Stomach (tissue), 19 donors: ENCODE data around the gene PTCSC3. TPM values are rescaled to one million over a fixed set of nuclear protein-coding genes. Genes with fewer than 3 reads are reported as not detected.

Experiments used
- DNase-seq, 2 donors: peaks; one replicate each; pipeline versions ENCODE4 v3.0.0 to v3.0.0-alpha.2; 2013 to 2019
- H3K27ac ChIP-seq, 5 donors: fragments of 200-600 bp in 4 of 5; sonication (generic) in 4 of 5; one replicate each; pipeline ENCODE4 v1.5.1; 2013 to 2019; ENCODE audit warnings: mild to moderate bottlenecking in 1 of 5, moderate library complexity in 1 of 5
- H3K27me3 ChIP-seq, 3 donors: fragments of 200-600 bp; sonication (generic); one replicate each; pipeline ENCODE4 v1.5.1; 2017 to 2019; ENCODE audit warnings: mixed run types in 1 of 3
- H3K36me3 ChIP-seq, 4 donors: fragments of 200-600 bp; sonication (generic); 1 replicate in 3 of 4; 2 replicates in 1 of 4; pipeline ENCODE4 v1.5.1; 2016 to 2019
- H3K4me1 ChIP-seq, 4 donors: fragments of 200-600 bp; sonication (generic); one replicate each; pipeline ENCODE4 v1.5.1; 2016 to 2019
- H3K4me3 ChIP-seq, 4 donors: fragments of 200-600 bp; sonication (generic) in 3 of 4; one replicate each; pipeline ENCODE4 v1.5.1; 2016 to 2019; ENCODE audit warnings: mild to moderate bottlenecking in 1 of 4
- H3K9me3 ChIP-seq, 4 donors: fragments of 200-600 bp; sonication (generic); one replicate each; pipeline ENCODE4 v1.5.1; 2016 to 2019
- CTCF ChIP-seq, 7 experiments: fragments of 450-650 bp in 4 of 7; fragments of 200-600 bp in 3 of 7; sonication (generic) in 3 of 7; IDR thresholded peaks; one replicate each; pipeline ENCODE4 v1.5.1; 2016 to 2019; ENCODE audit warnings: antibody characterized with exemption in 7 of 7, control low read depth in 2 of 7, mild to moderate bottlenecking in 1 of 7
- EP300 ChIP-seq: sonication (generic); formaldehyde crosslinking; IDR thresholded peaks from one replicate; pipeline ENCODE4 v1.6.1; 2017; ENCODE audit warnings: antibody characterized with exemption
- POLR2A ChIP-seq, 4 donors: fragments of 450-650 bp; IDR thresholded peaks; one replicate each; pipeline ENCODE4 v1.6.1; 2016; ENCODE audit warnings: antibody characterized with exemption in 4 of 4, control low read depth in 2 of 4, mild to moderate bottlenecking in 1 of 4, moderate library complexity in 1 of 4
- POLR2AphosphoS5 ChIP-seq, 3 donors: sonication (generic); formaldehyde crosslinking; IDR thresholded peaks; one replicate each; pipeline ENCODE4 v1.6.1; 2016; ENCODE audit warnings: antibody characterized with exemption in 3 of 3
- WGBS, 5 donors: extraction: QIAGEN DNeasy Blood & Tissue Kit in 3 of 5; methylation state at CpG; one replicate each; pipeline versions ENCODE4 v1.1.5 to v1.1.7; 2013 to 2018; 5-methylcytosine and 5-hydroxymethylcytosine counted together
- intact Hi-C: fragments of 100-400 bp; cut with DNase I; formaldehyde crosslinking; loops from one replicate; pipeline ENCODE4 v1.15.1; 2023; ENCODE audit warnings: low total_unique reads
- long read RNA-seq, 10 donors: transcript quantifications; one replicate each; lab custom pipeline, GENCODE V29; 2026
- polyA plus RNA-seq, 3 donors: library from polyadenylated mRNA; stranded (reverse); fragments of 200-250 nt; gene quantifications; one replicate each; pipeline ENCODE4 v1.2.3, GENCODE V29; 2013
- total RNA-seq, 5 donors: library from RNA; depleted of rRNA; stranded (reverse); fragments of >200 nt; gene quantifications; one replicate each; pipeline versions ENCODE4 v1.1.0 to v1.2.3, GENCODE V29; 2014 to 2016
- donor health status: healthy with polysubstance abuse.
- donor health status: Bipolar disorder and iron deficiency.
- donor health status: healthy.

Gene PTCSC3
- total RNA-seq = not detected
- polyA plus RNA-seq = under 1 TPM in 1 of 3 donors, not detected in 2; 0.65 TPM
- long read RNA-seq, donor 1 = 0 reads
- long read RNA-seq, donor 2 = 0 reads
- long read RNA-seq, donor 3 = 0 reads
- long read RNA-seq, donor 4 = 0 reads
- long read RNA-seq, donor 5 = 0 reads
- long read RNA-seq, donor 6 = 0 reads
- long read RNA-seq, donor 7 = 0 reads
- long read RNA-seq, donor 8 = 0 reads
- long read RNA-seq, donor 9 = 0 reads
- long read RNA-seq, donor 10 = 0 reads

DNA sequence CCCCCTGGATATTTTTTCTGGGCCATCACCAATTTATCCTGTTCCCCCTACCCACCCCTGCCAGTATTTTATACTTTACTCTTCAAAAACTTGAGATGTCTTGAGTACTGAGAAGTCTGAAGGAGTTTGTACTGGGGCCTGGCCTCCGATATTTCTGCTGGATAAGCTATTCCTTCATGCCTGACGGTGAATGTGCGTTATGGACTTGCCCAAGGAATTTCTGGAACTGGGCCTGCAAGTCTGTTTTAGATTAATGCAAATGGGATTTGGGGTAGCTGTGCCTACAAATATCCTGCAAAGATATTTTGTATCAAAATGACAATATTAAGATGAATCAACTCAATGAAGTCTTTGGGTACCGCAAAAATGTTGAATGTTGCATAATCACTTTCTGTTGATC lies at the start of gene PTCSC3:
TSS of gene PTCSC3 (minus strand) at position 199 of the 400 bp plus-strand sequence.
- H3K4me1 ChIP-seq = no peaks in the 10 kb centered on the region
- H3K36me3 ChIP-seq = no peaks in the 10 kb centered on the region
- no peak within 1 kb of the TSS for H3K27ac ChIP-seq
- intact Hi-C loops = no loop called here
- no peak for DNase-seq
- TF ChIP-seq CTCF (IDR thresholded peaks at IDR 0.05) (no peak), EP300 (no peak), POLR2AphosphoS5 (IDR thresholded peaks at IDR 0.05) (no peak), POLR2A (IDR thresholded peaks at IDR 0.05) (no peak)
- 92 to 97% (median 94%) methylated on average over 4 of the region's 4 CpGs for WGBS, 5 donors
- H3K27me3 ChIP-seq = no peaks in the 10 kb centered on the region
- H3K4me3 ChIP-seq = no peak within 1 kb of the TSS
- no peaks in the 10 kb centered on the region for H3K9me3 ChIP-seq

GRCh38 chr14:36226164-36226563 lies 49.6 kb upstream of the PTCSC3 start:
- intact Hi-C loops = no loop called here
- peak overlapping the region in 2 of 5 donors; percentile 73 to 88 for H3K27ac ChIP-seq
- no peaks in the 10 kb centered on the region for H3K9me3 ChIP-seq
- H3K4me1 ChIP-seq = peaks cover 3 to 23% (median 17%) of the 10 kb centered on the region in 4 donors
- no peaks in the 10 kb centered on the region for H3K27me3 ChIP-seq
- no peak for TF ChIP-seq CTCF (IDR thresholded peaks at IDR 0.05)
- TF ChIP-seq POLR2AphosphoS5 (IDR thresholded peaks at IDR 0.05) = no peak
- no peak for TF ChIP-seq POLR2A (IDR thresholded peaks at IDR 0.05)
- no peak for TF ChIP-seq EP300
- no peak overlapping the region for H3K4me3 ChIP-seq
- 29 to 53% (median 51%) methylated on average over 1 of the region's 1 CpG for WGBS, 5 donors
- H3K36me3 ChIP-seq = no peaks in the 10 kb centered on the region
- DNase-seq = no peak

DNA sequence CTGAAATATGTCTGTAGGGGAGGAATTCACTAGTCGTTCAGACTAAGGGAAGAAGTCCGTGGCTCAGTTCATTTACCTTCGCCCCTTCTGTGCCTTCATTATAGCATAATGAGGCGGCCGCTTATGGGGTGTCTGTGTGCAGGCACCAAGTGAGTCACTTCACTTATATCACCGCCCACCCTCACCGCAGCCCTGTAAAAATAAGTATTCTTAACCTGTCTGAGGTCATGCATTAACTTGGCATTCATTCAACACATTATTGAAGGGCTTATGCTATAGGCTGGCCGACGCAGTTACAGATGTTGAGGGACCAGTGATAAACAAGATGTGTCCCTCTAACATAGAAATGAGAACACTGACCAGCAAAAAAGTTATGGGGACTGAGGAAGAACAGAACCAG lies 47.7 kb upstream of the PTCSC3 start:
- H3K9me3 ChIP-seq = no peaks in the 10 kb centered on the region
- H3K36me3 ChIP-seq = no peaks in the 10 kb centered on the region
- peaks cover 3 to 21% (median 14%) of the 10 kb centered on the region in 4 donors for H3K4me1 ChIP-seq
- WGBS, 5 donors = 42 to 65% (median 50%) methylated on average over 9 of the region's 9 CpGs
- peak overlapping the region in 3 of 5 donors; percentile 11 to 54 (median 45) for H3K27ac ChIP-seq
- H3K4me3 ChIP-seq = no peak overlapping the region
- intact Hi-C loops = no loop called here
- DNase-seq = no peak
- H3K27me3 ChIP-seq = no peaks in the 10 kb centered on the region
- no peak for TF ChIP-seq POLR2A (IDR thresholded peaks at IDR 0.05)

- H3K27ac ChIP-seq = peak overlapping the region in 2 of 5 donors; percentile 11 to 54
- no peaks in the 10 kb centered on the region for H3K9me3 ChIP-seq
- intact Hi-C loops = no loop called here
- no peaks in the 10 kb centered on the region for H3K36me3 ChIP-seq
- WGBS, 5 donors = 31 to 62% (median 49%) methylated on average over 3 of the region's 3 CpGs
- H3K4me1 ChIP-seq = peaks cover 3 to 18% (median 15%) of the 10 kb centered on the region in 4 donors
- DNase-seq = no peak
- TF ChIP-seq CTCF (IDR thresholded peaks at IDR 0.05) (no peak), EP300 (no peak), POLR2A (IDR thresholded peaks at IDR 0.05) (no peak), POLR2AphosphoS5 (IDR thresholded peaks at IDR 0.05) (no peak)
- H3K27me3 ChIP-seq = no peaks in the 10 kb centered on the region
- no peak overlapping the region for H3K4me3 ChIP-seq
Observed at GRCh38 chr14:36223558-36223957, 47.0 kb upstream of the PTCSC3 start.

DNA sequence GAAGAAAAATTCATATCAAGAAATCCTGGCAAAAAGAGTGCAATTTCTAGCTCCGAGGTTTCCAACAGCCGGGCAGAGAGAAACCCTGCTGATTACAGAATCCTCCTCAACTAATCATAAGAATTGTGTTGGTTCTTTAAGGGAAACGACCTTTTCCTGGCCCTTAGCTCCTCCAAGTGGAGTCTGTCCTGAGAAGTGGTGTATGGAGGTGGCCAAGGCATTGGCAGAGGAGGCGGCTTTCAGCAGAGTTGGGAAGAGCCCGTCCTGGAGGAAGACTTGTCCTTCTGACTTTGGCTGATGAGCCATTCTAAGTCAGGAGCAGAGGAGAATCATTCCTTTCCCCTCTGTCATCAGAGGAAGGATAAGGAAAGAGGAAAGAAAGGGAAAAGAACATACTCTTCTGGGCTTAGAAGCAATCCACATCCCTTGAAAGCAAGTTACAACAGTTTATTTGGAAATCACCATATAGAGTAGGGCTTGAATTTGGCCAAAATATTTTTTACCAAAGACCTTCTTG lies 46.5 kb upstream of the PTCSC3 start:
- no peak for TF ChIP-seq POLR2AphosphoS5 (IDR thresholded peaks at IDR 0.05)
- no peak for TF ChIP-seq CTCF (IDR thresholded peaks at IDR 0.05)
- TF ChIP-seq POLR2A (IDR thresholded peaks at IDR 0.05) = no peak
- no peak for TF ChIP-seq EP300
- no peaks in the 10 kb centered on the region for H3K9me3 ChIP-seq
- 54 to 68% (median 64%) methylated on average over 5 of the region's 5 CpGs for WGBS, 5 donors
- DNase-seq = no peak
- no peak overlapping the region for H3K4me3 ChIP-seq
- H3K36me3 ChIP-seq = no peaks in the 10 kb centered on the region
- no peaks in the 10 kb centered on the region for H3K27me3 ChIP-seq
- H3K27ac ChIP-seq = peak overlapping the region in 2 of 5 donors; percentile 11 to 54
- peaks cover 3 to 22% (median 10%) of the 10 kb centered on the region in 4 donors for H3K4me1 ChIP-seq
- intact Hi-C loops = no loop called here
